Testis (tissue), 2 donors: ENCODE results near the gene LMX1A.

Experiments
- POLR2A ChIP-seq: fragments of 450-650 bp; IDR thresholded peaks from one replicate; pipeline ENCODE4 v1.6.1; 2017; ENCODE audit warnings: antibody characterized with exemption, mild to moderate bottlenecking, moderate library complexity
- TF ChIP-seq, protein P1 (sequence below), 3 experiments: fragments of 450-650 bp in 2 of 3; fragments of 200-600 bp in 1 of 3; sonication (generic) in 1 of 3; IDR thresholded peaks; one replicate each; pipeline ENCODE4 v1.5.1; 2016 to 2019; ENCODE audit warnings: antibody characterized with exemption in 3 of 3, mild to moderate bottlenecking in 2 of 3, moderate library complexity in 1 of 3

DNA sequence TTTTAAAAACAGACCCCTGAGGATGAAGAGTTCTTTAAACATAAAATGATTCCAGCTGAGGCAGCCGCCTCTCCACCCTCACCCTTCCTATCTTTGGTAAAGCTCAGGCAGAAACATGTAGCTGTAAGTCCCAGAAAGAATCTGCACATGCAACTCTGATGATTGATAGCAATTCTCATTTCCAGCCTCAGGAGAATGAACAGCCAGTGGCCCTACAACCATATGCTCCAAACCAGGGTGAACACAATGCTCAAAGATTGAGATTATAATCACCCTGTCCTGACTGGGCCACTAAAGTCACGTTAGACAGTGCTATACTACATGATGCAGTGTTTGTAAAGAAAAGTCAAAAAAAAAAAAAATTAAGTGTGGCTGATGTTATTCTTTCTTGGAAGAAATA, 80.2 kb downstream of the LMX1A start:
- TF ChIP-seq, protein P1, sequence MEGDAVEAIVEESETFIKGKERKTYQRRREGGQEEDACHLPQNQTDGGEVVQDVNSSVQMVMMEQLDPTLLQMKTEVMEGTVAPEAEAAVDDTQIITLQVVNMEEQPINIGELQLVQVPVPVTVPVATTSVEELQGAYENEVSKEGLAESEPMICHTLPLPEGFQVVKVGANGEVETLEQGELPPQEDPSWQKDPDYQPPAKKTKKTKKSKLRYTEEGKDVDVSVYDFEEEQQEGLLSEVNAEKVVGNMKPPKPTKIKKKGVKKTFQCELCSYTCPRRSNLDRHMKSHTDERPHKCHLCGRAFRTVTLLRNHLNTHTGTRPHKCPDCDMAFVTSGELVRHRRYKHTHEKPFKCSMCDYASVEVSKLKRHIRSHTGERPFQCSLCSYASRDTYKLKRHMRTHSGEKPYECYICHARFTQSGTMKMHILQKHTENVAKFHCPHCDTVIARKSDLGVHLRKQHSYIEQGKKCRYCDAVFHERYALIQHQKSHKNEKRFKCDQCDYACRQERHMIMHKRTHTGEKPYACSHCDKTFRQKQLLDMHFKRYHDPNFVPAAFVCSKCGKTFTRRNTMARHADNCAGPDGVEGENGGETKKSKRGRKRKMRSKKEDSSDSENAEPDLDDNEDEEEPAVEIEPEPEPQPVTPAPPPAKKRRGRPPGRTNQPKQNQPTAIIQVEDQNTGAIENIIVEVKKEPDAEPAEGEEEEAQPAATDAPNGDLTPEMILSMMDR (IDR thresholded peaks at IDR 0.05), result no peak
- no peak for TF ChIP-seq POLR2A
